HG03135 (cell line): ENCODE results near the gene ARFIP1.

Experiments used
- ATAC-seq: cut with Tn5 transposase; IDR thresholded peaks from one replicate; pipeline ENCODE4 v1.9.1; 2021; ENCODE audit warnings: mild to moderate bottlenecking, moderate library complexity; ENCODE audit not compliant: unreplicated experiment

The ARFIP1 gene

GRCh38 chr4:152784490-152785350, 5.0 kb downstream of the ARFIP1 start:
- no peak for ATAC-seq

GRCh38 chr4:152785639-152786615, 6.2 kb downstream of the ARFIP1 start:
- ATAC-seq: peak; percentile 47

GRCh38 chr4:152786627-152787026, 6.9 kb downstream of the ARFIP1 start:
- no peak for ATAC-seq

- no peak for ATAC-seq
Measured at GRCh38 chr4:152795891-152796290, 16.1 kb downstream of the ARFIP1 start.

GRCh38 chr4:152803541-152803940, 23.8 kb downstream of the ARFIP1 start:
- ATAC-seq: no peak

- ATAC-seq: no peak
Measured at GRCh38 chr4:152805071-152805650, 25.4 kb downstream of the ARFIP1 start.

- ATAC-seq: no peak
Measured at GRCh38 chr4:152805818-152806217, 26.1 kb downstream of the ARFIP1 start.

- no peak for ATAC-seq
Measured at GRCh38 chr4:152806501-152807125, 26.9 kb downstream of the ARFIP1 start.

GRCh38 chr4:152807294-152807829, 27.6 kb downstream of the ARFIP1 start:
- no peak for ATAC-seq

- no peak for ATAC-seq
Measured at GRCh38 chr4:152808670-152809069, 28.9 kb downstream of the ARFIP1 start.

- no peak for ATAC-seq
Measured at GRCh38 chr4:152810715-152811287, 31.0 kb downstream of the ARFIP1 start.

GRCh38 chr4:152815078-152815477, 35.3 kb downstream of the ARFIP1 start:
- ATAC-seq: no peak

- ATAC-seq: no peak
Measured at GRCh38 chr4:152817331-152817730, 37.6 kb downstream of the ARFIP1 start.

GRCh38 chr4:152819026-152819645, 39.4 kb downstream of the ARFIP1 start:
- ATAC-seq: no peak

- ATAC-seq: no peak
Measured at GRCh38 chr4:152820073-152820472, 40.3 kb downstream of the ARFIP1 start.

- no peak for ATAC-seq
Measured at GRCh38 chr4:152822323-152822722, 42.6 kb downstream of the ARFIP1 start.

GRCh38 chr4:152824561-152824960, 44.8 kb downstream of the ARFIP1 start:
- no peak for ATAC-seq

GRCh38 chr4:152825336-152825735, 45.6 kb downstream of the ARFIP1 start:
- ATAC-seq: no peak

GRCh38 chr4:152828122-152828521, 48.4 kb downstream of the ARFIP1 start:
- no peak for ATAC-seq

- ATAC-seq: no peak
Measured at GRCh38 chr4:152831416-152831815, 51.7 kb downstream of the ARFIP1 start.
